K562 (cell line): Measurements from ENCODE around the gene GPRC5B. TPM values are rescaled to one million over a fixed set of nuclear protein-coding genes. Genes with fewer than 3 reads are reported as not detected.
A peak's percentile ranks its signal among the peaks of the same experiment; 100 is the strongest.

Experiments used
- ELF1 ChIP-seq: fragments of 200-800 bp; sonication (Bioruptor generic); IDR thresholded peaks from 2 replicates; pipeline ENCODE4 v1.6.1; 2016; ENCODE audit warnings: missing genetic modification characterization, missing compliant biosample characterization
- GABPA ChIP-seq: fragments of 200-800 bp; sonication (Bioruptor generic); conservative IDR thresholded peaks from 2 replicates; pipeline ENCODE4 v1.6.1; 2016; ENCODE audit warnings: low read depth, missing genetic modification characterization, missing compliant biosample characterization
- NFE2 ChIP-seq: IDR thresholded peaks from 2 replicates; pipeline ENCODE4 v1.6.1; 2014; ENCODE audit warnings: antibody characterized with exemption, low read depth
- NFXL1 ChIP-seq: fragments of 450-650 bp; formaldehyde crosslinking; IDR thresholded peaks from 2 replicates; pipeline ENCODE4 v1.4.0; 2021; ENCODE audit warnings: mild to moderate bottlenecking
- SMARCA4 ChIP-seq: fragments of 450-650 bp; IDR thresholded peaks from 2 replicates; pipeline ENCODE4 v1.6.1; 2016
- SMARCE1 ChIP-seq: fragments of 450-650 bp; IDR thresholded peaks from 2 replicates; pipeline ENCODE4 v1.7.1; 2016; ENCODE audit warnings: mild to moderate bottlenecking
- SOX6 ChIP-seq: fragments of 450-650 bp; IDR thresholded peaks from 2 replicates; pipeline ENCODE4 v1.6.1; 2014; ENCODE audit warnings: mild to moderate bottlenecking
- THRAP3 ChIP-seq: fragments of 450-650 bp; IDR thresholded peaks from 2 replicates; pipeline ENCODE4 v1.6.1; 2016; ENCODE audit warnings: mild to moderate bottlenecking, inconsistent platforms, borderline replicate concordance
- TRIM28 ChIP-seq: fragments of 450-650 bp; IDR thresholded peaks from 2 replicates; pipeline ENCODE4 v1.6.1; 2017
- ZBTB17 ChIP-seq: fragments of 450-650 bp; formaldehyde crosslinking; IDR thresholded peaks from 2 replicates; pipeline ENCODE4 v1.4.0; 2020; ENCODE audit warnings: mild to moderate bottlenecking
- ZFPM2 ChIP-seq: fragments of 250-450 bp; sonication (Bioruptor Pico); IDR thresholded peaks from 2 replicates; pipeline ENCODE4 v1.5.1; 2022; ENCODE audit warnings: mild to moderate bottlenecking
- ZNF232 ChIP-seq: sonication (generic); formaldehyde crosslinking; IDR thresholded peaks from 2 replicates; pipeline ENCODE4 v1.8.0; 2022; ENCODE audit warnings: mild to moderate bottlenecking, missing genetic modification reagents
- ZNF785 ChIP-seq: fragments of 250-450 bp; sonication (Bioruptor Pico); IDR thresholded peaks from 2 replicates; pipeline ENCODE4 v1.4.0; 2020; ENCODE audit warnings: mild to moderate bottlenecking
- ZNF830 ChIP-seq: fragments of 250-450 bp; sonication (Bioruptor Pico); IDR thresholded peaks from 2 replicates; pipeline ENCODE4 v1.5.0; 2021; ENCODE audit warnings: mild to moderate bottlenecking
- polyA plus RNA-seq, 8 experiments: library from polyadenylated mRNA; depleted of rRNA in 4 of 8; stranded (reverse) in 5 of 8; unstranded in 3 of 8; fragments of >200 nt; fragmentation: Nextera tagmentation in 2 of 8; fragmentation: Illumina TruSeq in 1 of 8; extraction: Ambion mirVana in 2 of 8; extraction: Trizol in 1 of 8; gene quantifications; 2 replicates each; pipeline versions ENCODE4 v1.2.1 to v1.2.3, GENCODE V29; 2011 to 2014; ENCODE audit warnings: inconsistent platforms in 1 of 8, missing spikeins in 1 of 8
- total RNA-seq, 7 experiments: library from RNA; depleted of rRNA in 6 of 7; stranded (reverse); fragments of >200 nt in 6 of 7; fragmentation: Illumina TruSeq in 2 of 7; extraction: Trizol in 2 of 7; gene quantifications; 2 replicates each; pipeline versions ENCODE4 v1.2.1 to v1.2.3, GENCODE V29; 2011 to 2021; ENCODE audit warnings: low replicate concordance in 1 of 7
- TF ChIP-seq, protein P1 (sequence below): sonication (generic); formaldehyde crosslinking; IDR thresholded peaks from 2 replicates; pipeline ENCODE4 v1.8.0; 2022; ENCODE audit warnings: mild to moderate bottlenecking, missing genetic modification reagents
- TF ChIP-seq, protein P2 (sequence below): fragments of 450-650 bp; formaldehyde crosslinking; IDR thresholded peaks from 2 replicates; pipeline ENCODE4 v1.4.0; 2022; ENCODE audit warnings: missing genetic modification characterization
- TF ChIP-seq, protein P3 (sequence below): sonication (generic); formaldehyde crosslinking; IDR thresholded peaks from 2 replicates; pipeline ENCODE4 v1.8.0; 2023; ENCODE audit warnings: mild to moderate bottlenecking, missing genetic modification reagents
- TF ChIP-seq, protein P4 (sequence below): fragments of 200-800 bp; sonication (Bioruptor generic); IDR thresholded peaks from 2 replicates; pipeline ENCODE4 v1.6.1; 2016; ENCODE audit warnings: missing genetic modification characterization, missing compliant biosample characterization

Gene GPRC5B
- total and polyA plus RNA-seq, 9 of the 15 experiments (the other 6 are each of a cell fraction or from before 2014, with no cell fraction given), result 0.65 to 5.5 (median 1.3) TPM

DNA sequence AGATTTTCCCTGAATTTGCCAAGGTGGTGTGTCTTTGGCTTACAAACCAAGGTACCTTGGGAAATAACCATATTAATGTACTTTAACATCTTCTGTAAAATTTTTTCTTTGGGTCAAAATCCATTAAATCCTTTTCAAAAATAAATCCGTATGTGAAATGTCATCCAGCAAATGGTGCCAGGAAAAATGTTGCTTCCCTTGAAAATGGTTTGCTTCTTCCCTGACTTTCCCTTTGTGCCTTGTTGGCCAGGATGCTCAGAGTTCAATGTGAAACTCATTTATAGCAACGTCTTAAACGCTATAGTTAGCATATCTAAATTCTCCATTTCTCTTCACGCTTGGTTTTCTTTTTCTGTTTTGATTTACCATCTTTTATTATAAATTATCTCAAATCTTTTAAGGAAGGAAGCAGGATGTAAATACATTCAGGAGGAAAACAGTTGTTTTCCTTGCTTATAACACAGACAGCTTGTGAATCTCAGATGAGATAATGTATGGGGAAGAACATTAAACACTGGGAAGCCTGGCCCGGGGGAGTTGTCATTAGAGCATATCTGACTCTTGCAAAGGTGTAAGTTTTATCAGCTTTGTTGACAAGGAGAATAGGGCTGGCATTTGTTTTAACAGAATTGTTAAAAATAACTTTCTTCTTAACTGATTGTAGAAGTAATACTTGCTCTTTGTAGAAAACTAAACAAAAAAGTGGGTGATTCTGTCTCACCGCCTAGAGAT lies 42.1 kb downstream of the GPRC5B start (continued):
- TF ChIP-seq ZNF785 (CRISPR knock-in tag) (no peak), ELF1 (tag) (no peak), ZNF232 (CRISPR knock-in tag) (no peak), NFE2 (no peak), THRAP3 (no peak), ZFPM2 (CRISPR knock-in tag) (no peak), GABPA (tag) (no peak), SMARCE1 (peak; percentile 87), SMARCA4 (peak; percentile 89), SOX6 (peak; percentile 97), ZBTB17 (no peak), NFXL1 (CRISPR knock-in tag) (no peak), ZNF830 (CRISPR knock-in tag) (no peak), TRIM28 (no peak)
- TF ChIP-seq, protein P1, sequence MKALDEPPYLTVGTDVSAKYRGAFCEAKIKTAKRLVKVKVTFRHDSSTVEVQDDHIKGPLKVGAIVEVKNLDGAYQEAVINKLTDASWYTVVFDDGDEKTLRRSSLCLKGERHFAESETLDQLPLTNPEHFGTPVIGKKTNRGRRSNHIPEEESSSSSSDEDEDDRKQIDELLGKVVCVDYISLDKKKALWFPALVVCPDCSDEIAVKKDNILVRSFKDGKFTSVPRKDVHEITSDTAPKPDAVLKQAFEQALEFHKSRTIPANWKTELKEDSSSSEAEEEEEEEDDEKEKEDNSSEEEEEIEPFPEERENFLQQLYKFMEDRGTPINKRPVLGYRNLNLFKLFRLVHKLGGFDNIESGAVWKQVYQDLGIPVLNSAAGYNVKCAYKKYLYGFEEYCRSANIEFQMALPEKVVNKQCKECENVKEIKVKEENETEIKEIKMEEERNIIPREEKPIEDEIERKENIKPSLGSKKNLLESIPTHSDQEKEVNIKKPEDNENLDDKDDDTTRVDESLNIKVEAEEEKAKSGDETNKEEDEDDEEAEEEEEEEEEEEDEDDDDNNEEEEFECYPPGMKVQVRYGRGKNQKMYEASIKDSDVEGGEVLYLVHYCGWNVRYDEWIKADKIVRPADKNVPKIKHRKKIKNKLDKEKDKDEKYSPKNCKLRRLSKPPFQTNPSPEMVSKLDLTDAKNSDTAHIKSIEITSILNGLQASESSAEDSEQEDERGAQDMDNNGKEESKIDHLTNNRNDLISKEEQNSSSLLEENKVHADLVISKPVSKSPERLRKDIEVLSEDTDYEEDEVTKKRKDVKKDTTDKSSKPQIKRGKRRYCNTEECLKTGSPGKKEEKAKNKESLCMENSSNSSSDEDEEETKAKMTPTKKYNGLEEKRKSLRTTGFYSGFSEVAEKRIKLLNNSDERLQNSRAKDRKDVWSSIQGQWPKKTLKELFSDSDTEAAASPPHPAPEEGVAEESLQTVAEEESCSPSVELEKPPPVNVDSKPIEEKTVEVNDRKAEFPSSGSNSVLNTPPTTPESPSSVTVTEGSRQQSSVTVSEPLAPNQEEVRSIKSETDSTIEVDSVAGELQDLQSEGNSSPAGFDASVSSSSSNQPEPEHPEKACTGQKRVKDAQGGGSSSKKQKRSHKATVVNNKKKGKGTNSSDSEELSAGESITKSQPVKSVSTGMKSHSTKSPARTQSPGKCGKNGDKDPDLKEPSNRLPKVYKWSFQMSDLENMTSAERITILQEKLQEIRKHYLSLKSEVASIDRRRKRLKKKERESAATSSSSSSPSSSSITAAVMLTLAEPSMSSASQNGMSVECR (CRISPR knock-in tag), result no peak
- TF ChIP-seq, protein P2, sequence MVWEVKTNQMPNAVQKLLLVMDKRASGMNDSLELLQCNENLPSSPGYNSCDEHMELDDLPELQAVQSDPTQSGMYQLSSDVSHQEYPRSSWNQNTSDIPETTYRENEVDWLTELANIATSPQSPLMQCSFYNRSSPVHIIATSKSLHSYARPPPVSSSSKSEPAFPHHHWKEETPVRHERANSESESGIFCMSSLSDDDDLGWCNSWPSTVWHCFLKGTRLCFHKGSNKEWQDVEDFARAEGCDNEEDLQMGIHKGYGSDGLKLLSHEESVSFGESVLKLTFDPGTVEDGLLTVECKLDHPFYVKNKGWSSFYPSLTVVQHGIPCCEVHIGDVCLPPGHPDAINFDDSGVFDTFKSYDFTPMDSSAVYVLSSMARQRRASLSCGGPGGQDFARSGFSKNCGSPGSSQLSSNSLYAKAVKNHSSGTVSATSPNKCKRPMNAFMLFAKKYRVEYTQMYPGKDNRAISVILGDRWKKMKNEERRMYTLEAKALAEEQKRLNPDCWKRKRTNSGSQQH (CRISPR knock-in tag), result no peak
- TF ChIP-seq, protein P3, sequence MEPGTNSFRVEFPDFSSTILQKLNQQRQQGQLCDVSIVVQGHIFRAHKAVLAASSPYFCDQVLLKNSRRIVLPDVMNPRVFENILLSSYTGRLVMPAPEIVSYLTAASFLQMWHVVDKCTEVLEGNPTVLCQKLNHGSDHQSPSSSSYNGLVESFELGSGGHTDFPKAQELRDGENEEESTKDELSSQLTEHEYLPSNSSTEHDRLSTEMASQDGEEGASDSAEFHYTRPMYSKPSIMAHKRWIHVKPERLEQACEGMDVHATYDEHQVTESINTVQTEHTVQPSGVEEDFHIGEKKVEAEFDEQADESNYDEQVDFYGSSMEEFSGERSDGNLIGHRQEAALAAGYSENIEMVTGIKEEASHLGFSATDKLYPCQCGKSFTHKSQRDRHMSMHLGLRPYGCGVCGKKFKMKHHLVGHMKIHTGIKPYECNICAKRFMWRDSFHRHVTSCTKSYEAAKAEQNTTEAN, result no peak
- TF ChIP-seq, protein P4, sequence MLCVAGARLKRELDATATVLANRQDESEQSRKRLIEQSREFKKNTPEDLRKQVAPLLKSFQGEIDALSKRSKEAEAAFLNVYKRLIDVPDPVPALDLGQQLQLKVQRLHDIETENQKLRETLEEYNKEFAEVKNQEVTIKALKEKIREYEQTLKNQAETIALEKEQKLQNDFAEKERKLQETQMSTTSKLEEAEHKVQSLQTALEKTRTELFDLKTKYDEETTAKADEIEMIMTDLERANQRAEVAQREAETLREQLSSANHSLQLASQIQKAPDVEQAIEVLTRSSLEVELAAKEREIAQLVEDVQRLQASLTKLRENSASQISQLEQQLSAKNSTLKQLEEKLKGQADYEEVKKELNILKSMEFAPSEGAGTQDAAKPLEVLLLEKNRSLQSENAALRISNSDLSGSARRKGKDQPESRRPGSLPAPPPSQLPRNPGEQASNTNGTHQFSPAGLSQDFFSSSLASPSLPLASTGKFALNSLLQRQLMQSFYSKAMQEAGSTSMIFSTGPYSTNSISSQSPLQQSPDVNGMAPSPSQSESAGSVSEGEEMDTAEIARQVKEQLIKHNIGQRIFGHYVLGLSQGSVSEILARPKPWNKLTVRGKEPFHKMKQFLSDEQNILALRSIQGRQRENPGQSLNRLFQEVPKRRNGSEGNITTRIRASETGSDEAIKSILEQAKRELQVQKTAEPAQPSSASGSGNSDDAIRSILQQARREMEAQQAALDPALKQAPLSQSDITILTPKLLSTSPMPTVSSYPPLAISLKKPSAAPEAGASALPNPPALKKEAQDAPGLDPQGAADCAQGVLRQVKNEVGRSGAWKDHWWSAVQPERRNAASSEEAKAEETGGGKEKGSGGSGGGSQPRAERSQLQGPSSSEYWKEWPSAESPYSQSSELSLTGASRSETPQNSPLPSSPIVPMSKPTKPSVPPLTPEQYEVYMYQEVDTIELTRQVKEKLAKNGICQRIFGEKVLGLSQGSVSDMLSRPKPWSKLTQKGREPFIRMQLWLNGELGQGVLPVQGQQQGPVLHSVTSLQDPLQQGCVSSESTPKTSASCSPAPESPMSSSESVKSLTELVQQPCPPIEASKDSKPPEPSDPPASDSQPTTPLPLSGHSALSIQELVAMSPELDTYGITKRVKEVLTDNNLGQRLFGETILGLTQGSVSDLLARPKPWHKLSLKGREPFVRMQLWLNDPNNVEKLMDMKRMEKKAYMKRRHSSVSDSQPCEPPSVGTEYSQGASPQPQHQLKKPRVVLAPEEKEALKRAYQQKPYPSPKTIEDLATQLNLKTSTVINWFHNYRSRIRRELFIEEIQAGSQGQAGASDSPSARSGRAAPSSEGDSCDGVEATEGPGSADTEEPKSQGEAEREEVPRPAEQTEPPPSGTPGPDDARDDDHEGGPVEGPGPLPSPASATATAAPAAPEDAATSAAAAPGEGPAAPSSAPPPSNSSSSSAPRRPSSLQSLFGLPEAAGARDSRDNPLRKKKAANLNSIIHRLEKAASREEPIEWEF, result no peak
